OCI-LY7 (cell line): Measurements from ENCODE around the gene NTM. TPM values are rescaled to one million over a fixed set of nuclear protein-coding genes. Genes with fewer than 3 reads are reported as not detected.

Source experiments
- BruUV-seq: library from RNA; stranded (reverse); fragments of 400-500 nt; replicated peaks from 2 replicates; lab custom pipeline; 2021; lab: Mats Ljungman, UMichigan
- CTCF ChIA-PET: fragments of 300-600 bp; sonication (Branson Sonifier 250); formaldehyde crosslinking; loops from one replicate; lab custom pipeline; 2022; ENCODE audit warnings: antibody characterized with exemption; ENCODE audit not compliant: unreplicated experiment; lab: Charles Lee
- POLR2A ChIA-PET: fragments of 300-600 bp; sonication (Branson Sonifier 250); formaldehyde crosslinking; loops from one replicate; lab custom pipeline; 2022; ENCODE audit warnings: antibody characterized with exemption; lab: Charles Lee
- DNase-seq: peaks from one replicate; pipeline ENCODE4 v3.0.0-alpha.2; 2015; ENCODE audit warnings: low spot score
- H2AFZ ChIP-seq: fragments of 200-600 bp; sonication (generic), shearing (Covaris generic); 2 replicates; pipeline ENCODE4 v1.6.1; 2014; ENCODE audit warnings: mild to moderate bottlenecking, antibody characterized with exemption, low read length, moderate library complexity
- H3K27ac ChIP-seq: fragments of 200-600 bp; sonication (generic); 2 replicates; pipeline ENCODE4 v1.5.1; 2014; ENCODE audit warnings: mixed run types, low read depth, mild to moderate bottlenecking, moderate library complexity, low read length, inconsistent platforms; ENCODE audit not compliant: poor library complexity, severe bottlenecking
- H3K36me3 ChIP-seq: fragments of 200-600 bp; sonication (generic); 2 replicates; pipeline ENCODE4 v1.6.1; 2014; ENCODE audit warnings: mild to moderate bottlenecking, antibody characterized with exemption, low read length, moderate library complexity, mixed read lengths; ENCODE audit not compliant: insufficient read depth
- H3K4me1 ChIP-seq: fragments of 200-600 bp; sonication (generic); 2 replicates; pipeline ENCODE4 v1.5.1; 2014; ENCODE audit warnings: mild to moderate bottlenecking, low read length; ENCODE audit not compliant: insufficient read depth, poor library complexity, severe bottlenecking
- H3K4me2 ChIP-seq: fragments of 200-600 bp; sonication (generic); 2 replicates; pipeline ENCODE4 v1.6.1; 2014; ENCODE audit warnings: mild to moderate bottlenecking, low read length
- H3K4me3 ChIP-seq: fragments of 200-600 bp; sonication (generic); 2 replicates; pipeline ENCODE4 v1.5.1; 2014; ENCODE audit warnings: mild to moderate bottlenecking, low read depth, low read length; ENCODE audit not compliant: poor library complexity, severe bottlenecking
- H3K79me2 ChIP-seq: fragments of 200-600 bp; sonication (generic); 2 replicates; pipeline ENCODE4 v1.6.1; 2016; ENCODE audit warnings: low read depth, mild to moderate bottlenecking, low read length, moderate library complexity, mixed read lengths; ENCODE audit not compliant: insufficient read depth
- H3K9me2 ChIP-seq: fragments of 200-600 bp; sonication (generic); 2 replicates; pipeline ENCODE4 v1.6.1; 2016; ENCODE audit warnings: mild to moderate bottlenecking, low read length, mixed read lengths; ENCODE audit not compliant: insufficient read depth
- H3K9me3 ChIP-seq: fragments of 200-600 bp; sonication (generic); 2 replicates; pipeline ENCODE4 v1.6.1; 2014; ENCODE audit warnings: mild to moderate bottlenecking, mixed run types, low read length, mixed read lengths
- H4K20me1 ChIP-seq: fragments of 200-600 bp; sonication (generic); 2 replicates; pipeline ENCODE4 v1.6.1; 2014; ENCODE audit warnings: mild to moderate bottlenecking, antibody characterized with exemption, low read length, moderate library complexity, mixed read lengths; ENCODE audit not compliant: insufficient read depth
- EZH2phosphoT487 ChIP-seq: fragments of 200-600 bp; sonication (generic); IDR thresholded peaks from 2 replicates; pipeline ENCODE4 v1.6.1; 2018; ENCODE audit warnings: low read depth, borderline replicate concordance, mild to moderate bottlenecking, mixed run types, antibody characterized with exemption, low read length, moderate library complexity, mixed read lengths
- intact Hi-C: fragments of 100-400 bp; cut with micrococcal nuclease; formaldehyde crosslinking; loops from one replicate; pipeline ENCODE4 v1.10.0; 2022; ENCODE audit not compliant: unreplicated experiment
- total RNA-seq, 2 experiments: library from RNA; depleted of rRNA in 1 of 2; stranded (reverse); fragments of >200 nt in 1 of 2; shearing (Covaris generic) in 1 of 2; gene quantifications; 2 replicates each; pipeline ENCODE4 v1.2.3, GENCODE V29; 2014 to 2022
- TF ChIP-seq, protein P1 (sequence below): fragments of 200-600 bp; sonication (generic); conservative IDR thresholded peaks from 2 replicates; pipeline ENCODE4 v1.5.1; 2014; ENCODE audit warnings: mild to moderate bottlenecking, antibody characterized with exemption, low read length, moderate library complexity, mixed read lengths

The NTM gene
- total RNA-seq, 2 experiments from 2014 or later, result not detected

DNA sequence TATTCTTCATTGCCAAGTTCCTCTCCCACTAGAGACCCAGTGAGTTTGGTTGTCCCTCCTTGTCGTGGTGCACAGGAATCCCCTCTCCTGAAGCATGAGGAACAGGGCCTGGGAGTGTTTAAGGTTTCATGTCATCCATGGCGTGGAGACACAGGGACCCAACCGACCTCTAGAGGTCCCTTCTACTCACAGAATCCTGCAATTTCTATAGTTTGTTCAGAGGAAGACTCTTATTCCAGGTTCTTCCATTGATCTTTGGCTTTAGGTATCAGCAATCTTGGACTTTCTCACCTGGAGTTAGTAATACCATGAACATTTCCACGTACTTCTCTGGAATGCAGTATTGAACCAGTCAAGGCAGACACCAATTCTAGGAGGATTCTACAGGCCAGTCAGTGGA lies 548.2 kb downstream of the NTM start:
- TF ChIP-seq, protein P1, sequence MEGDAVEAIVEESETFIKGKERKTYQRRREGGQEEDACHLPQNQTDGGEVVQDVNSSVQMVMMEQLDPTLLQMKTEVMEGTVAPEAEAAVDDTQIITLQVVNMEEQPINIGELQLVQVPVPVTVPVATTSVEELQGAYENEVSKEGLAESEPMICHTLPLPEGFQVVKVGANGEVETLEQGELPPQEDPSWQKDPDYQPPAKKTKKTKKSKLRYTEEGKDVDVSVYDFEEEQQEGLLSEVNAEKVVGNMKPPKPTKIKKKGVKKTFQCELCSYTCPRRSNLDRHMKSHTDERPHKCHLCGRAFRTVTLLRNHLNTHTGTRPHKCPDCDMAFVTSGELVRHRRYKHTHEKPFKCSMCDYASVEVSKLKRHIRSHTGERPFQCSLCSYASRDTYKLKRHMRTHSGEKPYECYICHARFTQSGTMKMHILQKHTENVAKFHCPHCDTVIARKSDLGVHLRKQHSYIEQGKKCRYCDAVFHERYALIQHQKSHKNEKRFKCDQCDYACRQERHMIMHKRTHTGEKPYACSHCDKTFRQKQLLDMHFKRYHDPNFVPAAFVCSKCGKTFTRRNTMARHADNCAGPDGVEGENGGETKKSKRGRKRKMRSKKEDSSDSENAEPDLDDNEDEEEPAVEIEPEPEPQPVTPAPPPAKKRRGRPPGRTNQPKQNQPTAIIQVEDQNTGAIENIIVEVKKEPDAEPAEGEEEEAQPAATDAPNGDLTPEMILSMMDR, result no peak
- no peak for TF ChIP-seq EZH2phosphoT487
- H4K20me1 ChIP-seq, result no peaks in the 10 kb centered on the region
- intact Hi-C loops, result no loop called here
- H3K4me1 ChIP-seq, result no peaks in the 10 kb centered on the region
- H3K79me2 ChIP-seq, result no peaks in the 10 kb centered on the region
- H3K4me3 ChIP-seq, result no peak overlapping the region
- POLR2A ChIA-PET, result interaction anchor here (0.6 kb wide), 2 partner anchors 31 to 936 kb away, joined by 3 read pairs; no protein-coding TSS in a partner anchor
- H3K27ac ChIP-seq, result no peak overlapping the region
- H3K4me2 ChIP-seq, result no peak overlapping the region
- CTCF ChIA-PET, result no interaction called here
- no peaks in the 10 kb centered on the region for H3K9me2 ChIP-seq
- no peaks in the 10 kb centered on the region for H3K9me3 ChIP-seq
- H3K36me3 ChIP-seq, result no peaks in the 10 kb centered on the region
- DNase-seq, result no peak
- H2AFZ ChIP-seq, result no peak overlapping the region
- BruUV-seq, result no TSS peak

GRCh38 chr11:131922220-131922619 lies 551.8 kb downstream of the NTM start:
- no peak for DNase-seq
- ChIA-PET POLR2A (no interaction called here), CTCF (no interaction called here)
- no TSS peak for BruUV-seq
- Histone ChIP-seq H3K36me3 (no peaks in the 10 kb centered on the region), H4K20me1 (no peaks in the 10 kb centered on the region), H3K4me1 (no peaks in the 10 kb centered on the region), H3K79me2 (no peaks in the 10 kb centered on the region), H3K4me3 (no peak overlapping the region), H3K9me3 (no peaks in the 10 kb centered on the region), H2AFZ (no peak overlapping the region), H3K9me2 (no peaks in the 10 kb centered on the region), H3K4me2 (no peak overlapping the region), H3K27ac (no peak overlapping the region)
- no peak for TF ChIP-seq EZH2phosphoT487
- TF ChIP-seq, protein P1, result no peak
- intact Hi-C loops, result no loop called here

GRCh38 chr11:131923309-131923708 lies 552.9 kb downstream of the NTM start:
- H3K27ac ChIP-seq, result no peak overlapping the region
- DNase-seq, result no peak
- H3K4me1 ChIP-seq, result no peaks in the 10 kb centered on the region
- POLR2A ChIA-PET, result no interaction called here
- H3K79me2 ChIP-seq, result no peaks in the 10 kb centered on the region
- H3K4me3 ChIP-seq, result no peak overlapping the region
- intact Hi-C loops, result no loop called here
- no peak overlapping the region for H2AFZ ChIP-seq
- H3K36me3 ChIP-seq, result no peaks in the 10 kb centered on the region
- H3K4me2 ChIP-seq, result no peak overlapping the region
- BruUV-seq, result no TSS peak
- CTCF ChIA-PET, result no interaction called here
- H4K20me1 ChIP-seq, result no peaks in the 10 kb centered on the region
- H3K9me3 ChIP-seq, result no peaks in the 10 kb centered on the region
- H3K9me2 ChIP-seq, result no peaks in the 10 kb centered on the region
- no peak for TF ChIP-seq EZH2phosphoT487
- TF ChIP-seq, protein P1, result no peak
